Mesangial cell (primary cell): ENCODE measurements around the gene RNF5. TPM values are rescaled to one million over a fixed set of nuclear protein-coding genes. Genes with fewer than 3 reads are reported as not detected.

Source experiments
- total RNA-seq: library from RNA; depleted of rRNA; stranded (reverse); fragments of >200 nt; gene quantifications from 2 replicates; pipeline ENCODE4 v1.2.3, GENCODE V29; 2015

RNF5 gene, protein sequence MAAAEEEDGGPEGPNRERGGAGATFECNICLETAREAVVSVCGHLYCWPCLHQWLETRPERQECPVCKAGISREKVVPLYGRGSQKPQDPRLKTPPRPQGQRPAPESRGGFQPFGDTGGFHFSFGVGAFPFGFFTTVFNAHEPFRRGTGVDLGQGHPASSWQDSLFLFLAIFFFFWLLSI
- total RNA-seq: 61.1 and 63.1 TPM in 2 replicates

DNA sequence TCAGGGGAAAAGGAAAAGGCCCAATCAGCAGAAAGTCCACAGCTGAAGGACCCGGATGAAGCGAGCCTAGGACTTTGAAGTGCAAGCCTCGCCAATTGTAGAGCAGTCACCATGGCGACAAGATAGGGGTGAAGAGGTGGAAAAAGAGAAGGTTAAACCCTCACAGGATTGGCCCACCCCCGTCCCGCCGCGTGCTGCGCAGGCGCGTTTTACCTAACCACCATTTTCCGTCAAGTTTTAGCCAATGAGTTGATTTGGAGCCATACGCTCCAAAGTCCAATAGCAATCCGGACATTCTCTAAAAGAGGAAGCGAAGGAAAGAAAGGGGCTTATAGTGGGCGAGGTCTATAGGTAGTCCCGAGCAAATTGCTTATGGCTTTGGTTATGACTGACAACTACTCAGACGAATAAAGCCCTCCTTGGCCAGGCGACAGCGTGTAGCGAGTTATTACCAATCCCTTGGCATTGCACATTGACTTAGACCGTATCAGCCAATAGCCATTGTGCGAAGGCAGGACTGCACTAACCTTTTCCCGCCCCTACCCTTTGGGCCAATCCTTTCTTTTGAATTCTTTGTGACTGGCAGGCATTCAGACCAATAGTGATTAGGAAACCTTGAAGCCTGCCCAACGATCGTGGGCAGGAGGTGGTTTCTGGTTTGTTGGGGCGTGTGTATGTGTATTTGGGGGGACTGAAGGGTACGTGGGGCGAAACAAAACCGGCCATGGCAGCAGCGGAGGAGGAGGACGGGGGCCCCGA is at the start of gene RNF5:
Gene RNF5, plus strand, starts transcription at position 618 of the 759 bp plus-strand sequence. Its CDS starts 107 bp downstream, at position 725.

DNA sequence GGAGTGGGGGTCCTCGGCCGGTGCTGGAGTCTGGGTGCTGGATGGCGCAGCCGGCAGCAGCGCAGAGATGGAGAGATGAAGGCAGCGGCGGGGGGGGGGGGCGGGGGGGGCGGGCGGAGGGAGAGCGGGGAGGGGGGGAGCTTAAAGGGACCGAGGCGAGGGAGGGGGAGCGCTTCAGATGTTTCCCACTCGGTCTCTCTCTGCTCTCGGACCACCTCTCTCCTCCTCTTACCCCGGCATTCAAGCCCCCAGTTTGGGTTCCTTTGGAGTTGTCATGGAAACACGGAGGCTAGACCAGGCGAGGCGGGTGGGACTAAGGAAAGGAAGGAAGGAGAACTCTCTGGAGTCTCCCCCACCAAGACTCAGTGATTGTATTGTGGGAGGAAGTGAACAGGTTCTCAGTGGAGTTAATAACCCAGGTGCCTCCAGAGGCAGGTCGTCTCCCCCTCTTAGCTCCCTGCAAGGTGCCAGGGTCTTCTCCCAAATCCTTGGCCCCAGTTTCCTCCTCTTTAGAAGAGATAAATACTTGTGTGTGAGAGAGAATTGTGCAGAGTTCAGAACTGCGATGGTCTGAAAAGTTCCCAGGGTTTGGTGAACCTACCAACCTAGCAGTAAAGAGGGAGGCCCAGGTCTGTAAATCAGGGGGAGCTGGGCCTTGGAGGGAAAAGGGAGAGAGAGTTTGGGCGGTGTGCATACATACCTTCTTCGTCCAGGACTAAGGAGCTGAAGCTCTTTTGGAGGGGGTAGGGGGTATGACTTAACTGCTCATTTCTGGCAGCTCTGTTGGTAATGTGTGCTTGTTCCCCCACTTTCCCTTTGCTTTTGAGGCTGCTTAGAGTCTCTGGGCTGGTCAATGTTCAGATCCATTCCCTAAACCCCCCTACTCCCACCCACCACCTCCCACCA is 26.1 kb upstream of the RNF5 start, which contains the start of gene PRRT1:
Gene PRRT1, minus strand, starts transcription at position 77 of the 906 bp plus-strand sequence. CDS start 112 bp downstream, outside the sequence.

GRCh38 chr6:32153564-32154513 is 24.4 kb upstream of the RNF5 start, which contains the start of gene PPT2:
Gene PPT2, plus strand, starts transcription at chr6:32154141. Its CDS starts 454 bp downstream, at chr6:32154595.

GRCh38 chr6:32164295-32164694 is 13.9 kb upstream of the RNF5 start, which contains the start of gene EGFL8:
Gene EGFL8, plus strand, starts transcription at chr6:32164595. Its CDS starts 1,571 bp downstream, at chr6:32166166.

DNA sequence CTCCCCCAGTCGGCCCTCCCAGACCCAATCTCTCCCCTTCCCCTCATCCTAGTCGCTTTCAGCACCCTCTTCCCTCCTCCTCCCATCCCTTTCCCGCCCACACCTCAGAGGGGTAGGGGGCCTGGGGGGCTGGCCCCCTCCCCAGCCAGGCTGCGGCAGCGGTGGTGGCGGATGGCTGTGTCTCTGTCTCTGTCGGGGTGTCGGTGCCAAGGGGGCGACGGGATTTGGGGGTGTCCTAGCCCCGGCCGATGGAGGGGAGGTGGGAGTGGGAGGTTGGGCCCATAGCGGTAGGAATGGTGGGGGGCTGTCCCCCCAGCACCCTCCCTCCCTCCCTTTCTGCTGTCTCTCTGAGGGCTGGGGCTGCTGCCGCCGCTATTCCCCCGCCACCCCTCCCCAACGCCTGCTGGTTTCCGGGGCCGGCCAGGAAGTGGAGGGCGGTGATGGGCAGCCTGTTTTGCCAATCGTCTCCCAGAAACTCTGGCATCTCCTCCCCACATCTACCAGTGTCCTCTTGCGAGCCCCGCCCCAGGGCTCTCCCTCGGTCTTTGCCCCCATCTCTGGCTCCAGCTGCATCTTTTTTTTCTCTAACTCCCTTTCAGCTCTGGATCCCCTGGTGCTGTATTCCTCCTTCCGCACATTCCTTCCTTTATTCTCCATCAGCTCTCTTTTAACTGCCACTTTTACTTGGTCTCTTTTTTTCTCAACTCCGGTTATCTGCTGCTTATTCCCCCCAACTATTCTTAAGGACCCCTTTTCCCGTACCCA is 2.3 kb upstream of the RNF5 start, which contains the start of gene AGPAT1:
Gene AGPAT1, minus strand, starts transcription at position 374 of the 765 bp plus-strand sequence. CDS start 4,588 bp downstream, outside the sequence.

DNA sequence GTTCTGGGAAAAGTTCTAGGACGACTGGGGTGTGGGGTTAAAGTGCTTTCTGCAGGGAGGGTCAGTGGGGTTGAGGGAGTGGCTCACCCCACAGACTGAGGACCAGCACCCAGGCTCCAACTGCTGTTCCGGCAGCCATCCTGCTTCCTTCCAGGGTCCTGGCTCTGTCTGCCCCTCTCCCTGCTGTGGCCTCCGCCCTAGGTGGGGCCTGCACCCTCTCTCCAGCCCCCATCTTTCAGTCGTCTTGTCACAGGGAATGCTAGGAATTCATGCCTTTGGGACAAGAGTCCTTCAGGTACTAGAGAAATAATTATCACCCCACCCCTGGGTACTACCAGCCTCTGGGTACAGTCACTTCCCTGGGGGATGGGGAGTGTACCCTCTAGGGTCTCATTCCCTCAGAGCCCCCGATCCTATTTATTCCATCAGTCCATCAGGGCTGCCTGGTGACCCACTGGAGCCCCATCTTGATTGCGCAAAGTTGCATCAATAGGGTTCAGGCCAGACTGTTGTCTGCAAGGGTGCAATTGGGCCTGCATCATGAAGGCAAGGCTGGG is 6.0 kb downstream of the RNF5 start, which contains the start of gene AGER:
Gene AGER, minus strand, starts transcription at position 170 of the 557 bp plus-strand sequence. Its CDS starts 31 bp downstream, at position 139.

DNA sequence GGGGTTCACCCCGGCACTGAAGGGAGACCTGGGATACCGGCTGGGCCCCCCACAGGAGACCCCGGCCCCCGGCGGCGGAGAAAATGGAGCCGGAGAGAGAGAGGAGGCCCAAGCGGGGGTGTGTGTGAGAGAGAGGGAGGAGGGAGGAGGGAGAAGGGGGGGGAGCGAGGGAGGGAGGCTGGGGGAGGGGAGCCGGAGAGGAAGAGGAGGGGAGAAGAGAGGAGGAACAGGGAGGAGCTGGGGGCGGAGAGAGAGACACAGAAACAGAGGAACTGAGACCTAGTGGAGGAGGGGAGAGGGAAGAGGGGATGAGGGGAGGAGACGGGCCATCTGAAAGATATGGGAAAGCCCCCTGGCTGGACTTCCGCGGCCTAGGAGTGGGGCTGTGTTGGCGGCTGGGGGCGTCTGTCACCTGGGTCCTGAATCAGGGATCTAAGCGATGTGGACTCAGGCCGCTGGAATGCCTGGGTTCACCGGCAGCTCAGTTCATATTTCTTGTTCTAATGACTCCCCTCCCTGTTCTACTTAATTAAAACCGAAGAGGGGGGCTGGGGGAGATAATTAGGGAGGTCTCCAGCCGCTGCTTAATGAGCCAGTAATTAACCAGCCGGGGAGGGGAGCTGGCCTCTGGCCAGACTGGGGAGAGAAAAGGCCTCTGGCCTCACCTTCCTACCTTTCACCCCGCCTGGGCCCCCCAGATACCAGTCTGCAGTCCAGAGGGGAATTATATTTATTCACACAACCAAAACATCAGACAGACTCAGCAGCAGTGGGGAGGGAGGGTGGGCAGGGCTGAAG is 12.0 kb downstream of the RNF5 start, which contains the start of gene PBX2:
Gene PBX2, minus strand, starts transcription at position 149 of the 798 bp plus-strand sequence. CDS start 287 bp downstream, outside the sequence.

DNA sequence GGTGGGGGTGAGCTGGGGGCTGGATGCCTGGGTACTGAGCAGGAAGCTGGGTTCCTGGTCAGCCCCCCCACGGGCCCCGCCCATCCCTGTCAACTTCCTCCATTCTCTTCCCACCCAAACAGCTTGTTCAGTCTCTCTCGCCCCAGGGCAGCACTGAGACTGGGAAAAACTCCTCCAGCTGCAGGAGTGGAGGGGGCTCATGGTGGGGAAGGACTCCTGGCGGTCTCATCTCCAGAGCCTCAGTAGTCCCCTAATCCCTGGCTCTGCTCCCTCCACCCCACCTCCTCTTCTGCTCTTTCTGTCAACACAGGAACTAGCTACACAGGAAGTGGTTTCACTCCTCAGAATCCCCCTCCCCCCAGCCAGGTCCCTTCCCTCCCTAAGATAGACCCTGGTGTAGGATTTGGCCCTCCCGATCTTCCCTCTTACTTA is 14.4 kb downstream of the RNF5 start, which contains the start of gene GPSM3:
Gene GPSM3, minus strand, starts transcription at position 36 of the 432 bp plus-strand sequence. CDS start 130 bp downstream, outside the sequence.

GRCh38 chr6:32223258-32224235 is 45.3 kb downstream of the RNF5 start, which contains the start of gene NOTCH4:
Gene NOTCH4, minus strand, starts transcription at chr6:32224067. Its CDS starts 139 bp downstream, at chr6:32223928.

Other genes starting within 250 kb of the RNF5 start
- gene CFB, start 232.3 kb upstream of the RNF5 start, total RNA-seq: 0.33 and 3.7 TPM in 2 replicates
- gene NELFE, start 219.4 kb upstream of the RNF5 start, total RNA-seq: 108 and 116 TPM in 2 replicates
- gene SKIC2, start 219.2 kb upstream of the RNF5 start, total RNA-seq: 42.3 and 43.2 TPM in 2 replicates
- 21.5 and 27.3 TPM in 2 replicates for gene DXO, start 206.3 kb upstream of the RNF5 start, total RNA-seq
- gene C4A, start 196.3 kb upstream of the RNF5 start, total RNA-seq: 2.1 and 6.1 TPM in 2 replicates
- gene C4B, start 163.6 kb upstream of the RNF5 start, total RNA-seq: 0.49 and 11.0 TPM in 2 replicates
- gene CYP21A2, start 140.0 kb upstream of the RNF5 start, total RNA-seq: 0.25 TPM in 1 of 2 replicates, not detected in the other
- 0.16 and 0.51 TPM in 2 replicates for gene TNXB, start 69.1 kb upstream of the RNF5 start, total RNA-seq
- 24.0 and 46.3 TPM in 2 replicates for gene ATF6B, start 50.2 kb upstream of the RNF5 start, total RNA-seq
- gene FKBPL, start 48.1 kb upstream of the RNF5 start, total RNA-seq: 3.0 and 5.1 TPM in 2 replicates
- gene PRRT1, start 26.5 kb upstream of the RNF5 start, total RNA-seq: 0.76 TPM in 1 of 2 replicates, not detected in the other
- 23.1 and 37.3 TPM in 2 replicates for gene PPT2, start 24.3 kb upstream of the RNF5 start, total RNA-seq
- 2.3 and 8.9 TPM in 2 replicates for gene EGFL8, start 13.8 kb upstream of the RNF5 start, total RNA-seq
- 60.5 and 70.9 TPM in 2 replicates for gene AGPAT1, start 2.3 kb upstream of the RNF5 start, total RNA-seq
- gene AGER, start 5.8 kb downstream of the RNF5 start, total RNA-seq: 2.1 and 3.4 TPM in 2 replicates
- 37.0 and 59.1 TPM in 2 replicates for gene PBX2, start 11.8 kb downstream of the RNF5 start, total RNA-seq
- 7.8 and 14.1 TPM in 2 replicates for gene GPSM3, start 14.2 kb downstream of the RNF5 start, total RNA-seq
- 1.1 TPM in 2 replicates for gene NOTCH4, start 45.7 kb downstream of the RNF5 start, total RNA-seq
- gene TSBP1, start 193.5 kb downstream of the RNF5 start, total RNA-seq: not detected in 2 replicates
- gene BTNL2, start 228.8 kb downstream of the RNF5 start, total RNA-seq: not detected in 2 replicates